Central memory CD4-positive, alpha-beta T cell (primary cell): ENCODE measurements around the gene BRD1.

Experiments used
- DNase-seq: peaks from one replicate; pipeline ENCODE4 v3.0.0; 2022
- total RNA-seq, 3 experiments: gene quantifications; one replicate each; lab custom pipeline; 2026; lab: John Stamatoyannopoulos, UW

Gene BRD1
- total RNA-seq = 84.7 to 201 (median 195) reads per million in 3 experiments

GRCh38 chr22:49827853-49828598 lies at the start of gene BRD1:
TSS of gene BRD1 (minus strand) at chr22:49827873. CDS start at chr22:49824317, 3,556 bp downstream.
- DNase-seq = peak; percentile 43

GRCh38 chr22:49873228-49873940 lies 45.7 kb upstream of the BRD1 start:
- DNase-seq = no peak

GRCh38 chr22:49872347-49872746 lies 44.7 kb upstream of the BRD1 start:
- no peak for DNase-seq

GRCh38 chr22:49871482-49871881 lies 43.8 kb upstream of the BRD1 start:
- DNase-seq = no peak

- DNase-seq = peak; percentile 78
Measured at GRCh38 chr22:49869845-49870712, 42.4 kb upstream of the BRD1 start.

GRCh38 chr22:49869086-49869830 lies 41.6 kb upstream of the BRD1 start:
- no peak for DNase-seq

GRCh38 chr22:49867303-49868265 lies 39.9 kb upstream of the BRD1 start:
- peak; percentile 64 for DNase-seq

- DNase-seq = no peak
Measured at GRCh38 chr22:49866646-49867045, 39.0 kb upstream of the BRD1 start.

GRCh38 chr22:49866134-49866533 lies 38.5 kb upstream of the BRD1 start:
- DNase-seq = no peak

- no peak for DNase-seq
Measured at GRCh38 chr22:49865156-49865555, 37.5 kb upstream of the BRD1 start.

- no peak for DNase-seq
Measured at GRCh38 chr22:49863931-49864330, 36.3 kb upstream of the BRD1 start.

GRCh38 chr22:49862496-49862776 lies 34.8 kb upstream of the BRD1 start:
- no peak for DNase-seq

GRCh38 chr22:49861642-49862495 lies 34.2 kb upstream of the BRD1 start:
- DNase-seq = no peak

- no peak for DNase-seq
Measured at GRCh38 chr22:49858827-49859226, 31.2 kb upstream of the BRD1 start.

- DNase-seq = no peak
Measured at GRCh38 chr22:49856766-49857618, 29.3 kb upstream of the BRD1 start.

GRCh38 chr22:49856343-49856742 lies 28.7 kb upstream of the BRD1 start:
- no peak for DNase-seq

- DNase-seq = no peak
Measured at GRCh38 chr22:49855251-49855911, 27.7 kb upstream of the BRD1 start.

- no peak for DNase-seq
Measured at GRCh38 chr22:49853981-49854831, 26.5 kb upstream of the BRD1 start.
